HG03175 (cell line): ENCODE results near the gene IQCM.
A peak's percentile ranks its signal among the peaks of the same experiment; 100 is the strongest.

ENCODE experiments used
- ATAC-seq: cut with Tn5 transposase; IDR thresholded peaks from one replicate; pipeline ENCODE4 v1.9.1; 2021; ENCODE audit warnings: mild to moderate bottlenecking, moderate library complexity; ENCODE audit not compliant: unreplicated experiment

The IQCM gene

GRCh38 chr4:149711593-149712365 is 103.9 kb downstream of the IQCM start:
- ATAC-seq: no peak

GRCh38 chr4:149709640-149710039 is 106.0 kb downstream of the IQCM start:
- ATAC-seq: no peak

GRCh38 chr4:149708513-149709130 is 107.0 kb downstream of the IQCM start:
- no peak for ATAC-seq

- no peak for ATAC-seq
Observed at GRCh38 chr4:149707862-149708261, 107.8 kb downstream of the IQCM start.

GRCh38 chr4:149706942-149707341 is 108.7 kb downstream of the IQCM start:
- ATAC-seq: no peak

GRCh38 chr4:149702414-149703293 is 113.0 kb downstream of the IQCM start:
- ATAC-seq: no peak

GRCh38 chr4:149701435-149702156 is 114.0 kb downstream of the IQCM start:
- no peak for ATAC-seq

- no peak for ATAC-seq
Observed at GRCh38 chr4:149700272-149700671, 115.4 kb downstream of the IQCM start.

- ATAC-seq: no peak
Observed at GRCh38 chr4:149699642-149700041, 116.0 kb downstream of the IQCM start.

GRCh38 chr4:149690726-149691125 is 124.9 kb downstream of the IQCM start:
- no peak for ATAC-seq

- no peak for ATAC-seq
Observed at GRCh38 chr4:149684516-149684915, 131.1 kb downstream of the IQCM start.

- ATAC-seq: peak; percentile 89
Observed at GRCh38 chr4:149676076-149676475, 139.6 kb downstream of the IQCM start.

GRCh38 chr4:149645790-149646189 is 169.9 kb downstream of the IQCM start:
- ATAC-seq: no peak

GRCh38 chr4:149638073-149638472 is 177.6 kb downstream of the IQCM start:
- no peak for ATAC-seq

- no peak for ATAC-seq
Observed at GRCh38 chr4:149634368-149634767, 181.3 kb downstream of the IQCM start.

- no peak for ATAC-seq
Observed at GRCh38 chr4:149631629-149632028, 184.0 kb downstream of the IQCM start.

- no peak for ATAC-seq
Observed at GRCh38 chr4:149630064-149630463, 185.6 kb downstream of the IQCM start.

GRCh38 chr4:149605601-149606378 is 209.9 kb downstream of the IQCM start:
- no peak for ATAC-seq

- no peak for ATAC-seq
Observed at GRCh38 chr4:149604827-149605226, 210.8 kb downstream of the IQCM start.

GRCh38 chr4:149595500-149595899 is 220.1 kb downstream of the IQCM start:
- ATAC-seq: no peak
